Gastroesophageal sphincter (tissue), 4 donors: ENCODE results near the gene SCIMP. TPM values are rescaled to one million over a fixed set of nuclear protein-coding genes. Genes with fewer than 3 reads are reported as not detected.
A peak's percentile ranks its signal among the peaks of the same experiment; 100 is the strongest.

Experiments
- ATAC-seq: fragments of 150-250 bp; one replicate; pipeline ENCODE4 v1.9.1; 2016; ENCODE audit warnings: mild to moderate bottlenecking, moderate library complexity
- H3K27ac ChIP-seq, 4 donors: fragments of 200-600 bp; sonication (generic) in 3 of 4; 1 replicate in 3 of 4; 2 replicates in 1 of 4; pipeline ENCODE4 v1.5.1; 2016 to 2019
- H3K27me3 ChIP-seq: fragments of 200-600 bp; sonication (generic); one replicate; pipeline ENCODE4 v1.5.1; 2019
- H3K36me3 ChIP-seq, 2 donors: fragments of 200-600 bp; sonication (generic); one replicate each; pipeline ENCODE4 v1.5.1; 2019; ENCODE audit warnings: control low read depth in 1 of 2
- H3K4me1 ChIP-seq, 3 donors: fragments of 200-600 bp; sonication (generic); 1 replicate in 2 of 3; 2 replicates in 1 of 3; pipeline ENCODE4 v1.5.1; 2016 to 2019; ENCODE audit warnings: control low read depth in 2 of 3
- H3K4me3 ChIP-seq, 2 donors: fragments of 200-600 bp; sonication (generic); one replicate each; pipeline ENCODE4 v1.5.1; 2019; ENCODE audit warnings: mild to moderate bottlenecking in 1 of 2, moderate library complexity in 1 of 2
- H3K9me3 ChIP-seq, 3 donors: fragments of 200-600 bp; sonication (generic); one replicate each; pipeline ENCODE4 v1.5.1; 2017 to 2019; ENCODE audit warnings: control low read depth in 2 of 3
- EP300 ChIP-seq: sonication (generic); formaldehyde crosslinking; IDR thresholded peaks from one replicate; pipeline ENCODE4 v1.6.1; 2017; ENCODE audit warnings: antibody characterized with exemption, mild to moderate bottlenecking
- POLR2A ChIP-seq, 2 donors: fragments of 450-650 bp; IDR thresholded peaks; one replicate each; pipeline ENCODE4 v1.6.1; 2017; ENCODE audit warnings: antibody characterized with exemption in 2 of 2, mild to moderate bottlenecking in 2 of 2, moderate library complexity in 1 of 2
- POLR2AphosphoS5 ChIP-seq: sonication (generic); formaldehyde crosslinking; IDR thresholded peaks from one replicate; pipeline ENCODE4 v1.6.1; 2017; ENCODE audit warnings: antibody characterized with exemption
- WGBS, 2 donors: methylation state at CpG; one replicate each; pipeline ENCODE4 v1.1.5; 2018; ENCODE audit warnings: low coverage in 1 of 2; 5-methylcytosine and 5-hydroxymethylcytosine counted together
- total RNA-seq, 4 donors: library from RNA; depleted of rRNA; stranded (reverse); fragments of >200 nt; gene quantifications; one replicate each; pipeline ENCODE4 v1.1.0, GENCODE V29; 2016
- TF ChIP-seq, protein P1 (sequence below), 4 experiments: fragments of 200-600 bp in 2 of 4; fragments of 450-650 bp in 2 of 4; sonication (generic) in 1 of 4; IDR thresholded peaks; one replicate each; pipeline ENCODE4 v1.5.1; 2017 to 2019; ENCODE audit warnings: antibody characterized with exemption in 4 of 4, mild to moderate bottlenecking in 2 of 4, moderate library complexity in 2 of 4

SCIMP gene
- total RNA-seq, result 1 to 10 TPM in 2 of 4 donors, under 1 TPM in 1, not detected in 1; 0.49 to 2.2 (median 1.9) TPM

DNA sequence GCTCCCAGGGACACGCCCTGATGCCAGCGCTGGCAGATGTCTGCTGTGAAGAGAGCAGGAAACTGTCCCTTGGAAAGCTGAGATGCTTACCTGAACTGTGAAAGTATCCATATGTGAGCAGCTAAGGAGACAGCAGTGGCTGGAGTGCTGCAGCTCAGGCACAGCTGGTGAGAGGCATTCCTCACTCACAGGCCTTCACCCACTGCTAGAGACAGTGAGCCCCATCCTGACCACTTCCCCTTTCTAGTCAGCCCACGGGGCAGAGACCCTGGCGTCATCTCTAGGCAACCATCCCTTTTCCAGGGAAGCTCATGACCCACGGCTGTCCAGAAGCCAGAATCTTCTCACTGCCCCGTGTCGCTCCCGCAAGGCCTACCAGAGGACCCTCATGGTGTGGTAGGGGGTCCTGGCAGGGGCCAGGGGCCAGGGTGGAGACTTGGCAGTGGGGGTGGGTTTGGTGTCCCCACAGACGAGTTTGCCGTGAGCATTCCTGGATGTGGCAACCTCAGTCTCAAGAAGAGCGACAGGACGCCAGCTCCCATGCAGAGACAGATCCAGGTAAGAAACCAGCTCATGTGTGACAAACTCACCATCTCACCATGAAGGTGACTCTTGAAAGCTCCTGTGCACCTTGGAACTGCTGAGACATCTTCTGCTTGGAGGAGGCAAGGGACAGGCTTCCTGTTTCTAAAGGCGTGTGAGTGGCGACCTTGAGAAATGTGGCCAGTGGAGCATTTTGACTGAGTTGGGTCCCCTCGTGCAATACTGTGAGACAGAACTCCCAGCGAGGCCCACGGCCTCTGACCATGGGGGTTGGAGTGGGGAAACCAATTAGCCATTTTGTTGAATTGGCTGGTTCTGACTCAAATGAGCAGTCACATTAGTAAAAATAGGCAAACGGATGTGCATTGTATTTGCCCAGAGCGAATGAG lies at the start of gene SCIMP:
Gene SCIMP, minus strand, starts transcription at position 216 of the 932 bp plus-strand sequence. Its CDS starts 105 bp downstream, at position 111.
- peak; percentile 61 for ATAC-seq
- WGBS, 2 donors, result 96 to 100% methylated on average over 1 to 6 of the region's 19 CpGs
- no peaks in the 10 kb centered on the region for H3K4me1 ChIP-seq

DNA sequence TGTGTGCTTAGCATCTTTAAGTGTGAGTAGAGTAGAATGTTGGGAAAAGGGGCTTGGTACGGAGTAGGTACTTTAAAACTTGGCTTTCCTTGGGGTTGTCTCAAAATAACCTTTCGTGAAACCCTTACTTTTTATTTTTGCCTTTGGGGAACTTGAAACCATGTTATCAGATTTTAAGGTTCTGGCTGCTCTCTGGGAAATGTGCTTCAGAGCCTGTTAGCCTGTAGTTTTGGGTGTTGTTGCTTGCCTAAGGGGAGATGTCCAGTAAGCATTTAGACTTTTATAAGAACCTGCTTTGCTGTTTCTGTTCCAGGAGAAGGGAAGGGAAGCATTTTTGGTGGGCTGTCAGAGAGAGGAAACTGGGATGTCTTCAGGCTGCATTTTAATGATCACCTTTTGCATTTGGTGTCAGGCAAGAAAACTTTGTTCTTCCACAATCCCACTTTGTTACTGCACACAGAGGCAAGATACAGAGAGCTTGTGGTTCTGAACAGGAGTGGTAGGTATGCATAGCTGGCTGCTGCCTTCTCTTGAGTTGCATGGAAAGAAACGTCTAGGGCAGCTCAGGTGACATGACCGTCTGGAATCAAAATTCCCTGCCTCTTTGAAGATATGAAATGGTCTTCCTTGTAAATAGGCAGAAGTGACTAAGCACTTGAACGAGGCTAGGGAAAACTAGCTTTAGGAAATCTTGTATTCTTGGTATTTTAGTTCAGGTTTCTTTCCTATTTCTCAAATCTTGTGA lies 49.1 kb upstream of the SCIMP start:
- WGBS, 2 donors, result 10 to 48% methylated on average over 1 to 5 of the region's 5 CpGs
- TF ChIP-seq EP300, result no peak
- TF ChIP-seq POLR2A (IDR thresholded peaks at IDR 0.05), result no peak
- TF ChIP-seq, protein P1, sequence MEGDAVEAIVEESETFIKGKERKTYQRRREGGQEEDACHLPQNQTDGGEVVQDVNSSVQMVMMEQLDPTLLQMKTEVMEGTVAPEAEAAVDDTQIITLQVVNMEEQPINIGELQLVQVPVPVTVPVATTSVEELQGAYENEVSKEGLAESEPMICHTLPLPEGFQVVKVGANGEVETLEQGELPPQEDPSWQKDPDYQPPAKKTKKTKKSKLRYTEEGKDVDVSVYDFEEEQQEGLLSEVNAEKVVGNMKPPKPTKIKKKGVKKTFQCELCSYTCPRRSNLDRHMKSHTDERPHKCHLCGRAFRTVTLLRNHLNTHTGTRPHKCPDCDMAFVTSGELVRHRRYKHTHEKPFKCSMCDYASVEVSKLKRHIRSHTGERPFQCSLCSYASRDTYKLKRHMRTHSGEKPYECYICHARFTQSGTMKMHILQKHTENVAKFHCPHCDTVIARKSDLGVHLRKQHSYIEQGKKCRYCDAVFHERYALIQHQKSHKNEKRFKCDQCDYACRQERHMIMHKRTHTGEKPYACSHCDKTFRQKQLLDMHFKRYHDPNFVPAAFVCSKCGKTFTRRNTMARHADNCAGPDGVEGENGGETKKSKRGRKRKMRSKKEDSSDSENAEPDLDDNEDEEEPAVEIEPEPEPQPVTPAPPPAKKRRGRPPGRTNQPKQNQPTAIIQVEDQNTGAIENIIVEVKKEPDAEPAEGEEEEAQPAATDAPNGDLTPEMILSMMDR (IDR thresholded peaks at IDR 0.05), result no peak
- TF ChIP-seq POLR2AphosphoS5, result no peak
- H3K4me3 ChIP-seq, result peak overlapping the region in 1 of 2 donors; percentile 92
- H3K27ac ChIP-seq, result peak overlapping the region in 1 of 4 donors; percentile 95
- no peaks in the 10 kb centered on the region for H3K9me3 ChIP-seq
- no peaks in the 10 kb centered on the region for H3K36me3 ChIP-seq
- H3K4me1 ChIP-seq, result peaks cover 0 to 50% (median 3%) of the 10 kb centered on the region in 3 donors
- ATAC-seq, result no peak
- no peaks in the 10 kb centered on the region for H3K27me3 ChIP-seq

More for the DNA sequence above, at the start of gene SCIMP:
- Histone ChIP-seq H3K4me3 (peak within 1 kb of the TSS in 1 of 2 donors; percentile 8), H3K27me3 (no peaks in the 10 kb centered on the region), H3K36me3 (peaks cover 0 to 32% of the 10 kb centered on the region in 2 donors), H3K9me3 (no peaks in the 10 kb centered on the region), H3K27ac (peak within 1 kb of the TSS in 1 of 4 donors; percentile 37)
- TF ChIP-seq, protein P1 (IDR thresholded peaks at IDR 0.05), result no peak
- TF ChIP-seq POLR2AphosphoS5 (no peak), EP300 (no peak), POLR2A (IDR thresholded peaks at IDR 0.05) (no peak)

DNA sequence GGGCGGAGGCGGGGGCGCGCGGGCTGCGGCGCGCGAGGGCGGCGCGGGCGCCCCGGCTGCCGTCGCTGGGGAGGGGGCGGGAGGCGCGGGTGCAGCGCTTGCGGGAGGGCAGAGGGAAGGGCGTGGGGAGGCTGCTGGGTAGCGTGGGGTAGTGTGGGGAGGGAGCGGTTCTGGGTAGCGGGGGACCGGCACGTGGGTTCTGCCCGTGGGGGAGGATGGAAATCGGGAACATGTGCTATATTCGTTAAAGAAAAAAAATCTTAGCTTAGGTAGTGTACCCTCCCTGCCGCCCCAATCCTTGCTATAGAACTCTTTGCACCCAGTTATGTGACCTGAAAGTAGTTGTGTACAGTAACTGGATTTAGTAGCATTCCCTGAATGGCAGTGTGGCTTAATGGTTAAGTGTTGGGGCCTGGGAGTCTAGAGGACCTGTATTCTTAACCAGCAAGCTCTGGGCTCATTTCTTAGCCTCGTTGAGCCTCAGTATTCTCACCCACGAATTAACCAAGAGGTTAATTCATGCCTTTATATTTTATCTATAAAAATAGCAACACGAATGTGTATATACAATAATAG lies 48.1 kb upstream of the SCIMP start:
- H3K4me1 ChIP-seq, result peaks cover 0 to 46% (median 3%) of the 10 kb centered on the region in 3 donors
- ATAC-seq, result peak; percentile 52
- H3K27ac ChIP-seq, result peak overlapping the region in 3 of 4 donors; percentile 95 to 96 (median 96)
- H3K27me3 ChIP-seq, result no peaks in the 10 kb centered on the region
- TF ChIP-seq EP300 (no peak), POLR2AphosphoS5 (no peak), POLR2A (IDR thresholded peaks at IDR 0.05) (no peak)
- TF ChIP-seq, protein P1 (IDR thresholded peaks at IDR 0.05), result no peak
- H3K4me3 ChIP-seq, result peak overlapping the region; percentile 92 to 95
- no peaks in the 10 kb centered on the region for H3K36me3 ChIP-seq
- H3K9me3 ChIP-seq, result no peaks in the 10 kb centered on the region
- 1 to 7% methylated on average over 5 to 11 of the region's 34 CpGs for WGBS, 2 donors

DNA sequence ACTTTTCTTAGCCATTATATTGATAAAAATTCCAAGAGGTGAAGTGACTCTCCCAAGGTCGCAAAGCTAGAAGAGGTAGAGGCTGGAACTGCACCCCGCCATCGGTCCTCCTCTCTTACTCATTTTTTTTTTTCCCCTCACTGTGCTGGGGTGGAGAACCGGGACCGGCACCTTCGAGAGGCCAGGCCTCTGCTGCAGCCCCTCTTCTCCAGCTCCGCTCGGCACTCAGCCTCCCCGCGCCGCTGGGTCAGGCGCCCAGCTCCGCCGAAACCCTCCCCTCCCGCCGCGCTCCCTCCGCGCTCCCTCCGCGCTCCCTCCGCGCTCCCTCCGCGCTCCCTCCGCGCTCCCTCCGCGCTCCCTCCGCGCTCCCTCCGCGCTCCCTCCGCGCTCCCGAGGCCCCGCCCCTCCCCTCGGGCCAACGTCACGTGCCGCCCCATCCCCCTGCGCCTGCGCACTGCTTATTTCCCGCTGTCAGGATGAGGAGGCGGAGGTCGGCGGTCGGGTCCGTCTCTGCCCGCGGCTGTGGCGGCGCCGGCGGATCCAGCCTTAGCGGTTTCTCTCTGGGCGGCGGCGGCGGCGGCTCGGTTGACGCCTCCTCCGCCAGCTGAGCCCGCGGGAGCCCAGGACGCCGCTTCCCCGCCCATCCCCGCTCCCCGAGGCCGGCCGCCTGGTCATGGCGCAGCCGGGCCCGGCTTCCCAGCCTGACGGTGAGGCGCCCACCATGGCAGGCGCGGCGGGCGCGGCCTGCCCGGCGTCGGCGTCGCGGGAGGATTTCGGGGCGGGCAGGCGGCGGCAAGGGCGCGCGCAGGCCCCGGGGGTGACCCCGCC lies 47.4 kb upstream of the SCIMP start, which contains the start of gene RABEP1:
Gene RABEP1, plus strand, starts transcription at position 471 of the 828 bp plus-strand sequence. Its CDS starts 203 bp downstream, at position 674.
- WGBS, 2 donors, result 2 to 3% methylated on average over 14 to 19 of the region's 98 CpGs

More for the DNA sequence above, 47.4 kb upstream of the SCIMP start, which contains the start of gene RABEP1:
- Histone ChIP-seq H3K36me3 (no peaks in the 10 kb centered on the region), H3K27me3 (no peaks in the 10 kb centered on the region), H3K9me3 (no peaks in the 10 kb centered on the region), H3K4me1 (peaks cover 0 to 44% (median 3%) of the 10 kb centered on the region in 3 donors), H3K27ac (peak within 1 kb of the TSS; percentile 89 to 96 (median 96)), H3K4me3 (peak within 1 kb of the TSS; percentile 92 to 95)
- TF ChIP-seq POLR2AphosphoS5, result peak; percentile 93
- TF ChIP-seq EP300, result no peak
- TF ChIP-seq, protein P1 (IDR thresholded peaks at IDR 0.05), result peak in 3 of 4 experiments; percentile 25 to 45 (median 37)
- peak; percentile 85 to 86 for TF ChIP-seq POLR2A (IDR thresholded peaks at IDR 0.05)
- ATAC-seq, result peak; percentile 95
